HG02973 (cell line): ENCODE data around the gene RALGAPB.
A peak's percentile ranks its signal among the peaks of the same experiment; 100 is the strongest.
"Not testable (repeated sequence)": the region's sequence is repeated elsewhere in the genome, so short reads cannot be mapped to it uniquely, and the experiment has no call there.

Source experiments
- ATAC-seq: cut with Tn5 transposase; IDR thresholded peaks from one replicate; pipeline ENCODE4 v1.9.1; 2021; ENCODE audit warnings: moderate library complexity; ENCODE audit not compliant: unreplicated experiment

The RALGAPB gene

GRCh38 chr20:38583306-38583705 is 110.7 kb downstream of the RALGAPB start:
- ATAC-seq, result no peak

- no peak for ATAC-seq
Measured at GRCh38 chr20:38584099-38584763, 111.6 kb downstream of the RALGAPB start.

- ATAC-seq, result no peak
Measured at GRCh38 chr20:38585404-38586180, 112.9 kb downstream of the RALGAPB start.

GRCh38 chr20:38586181-38586525 is 113.5 kb downstream of the RALGAPB start:
- ATAC-seq, result no peak

GRCh38 chr20:38588303-38588702 is 115.7 kb downstream of the RALGAPB start:
- no peak for ATAC-seq

- no peak for ATAC-seq
Measured at GRCh38 chr20:38589351-38589750, 116.7 kb downstream of the RALGAPB start.

GRCh38 chr20:38589967-38590675 is 117.5 kb downstream of the RALGAPB start:
- no peak for ATAC-seq

GRCh38 chr20:38590676-38591473 is 118.2 kb downstream of the RALGAPB start:
- ATAC-seq, result no peak

- no peak for ATAC-seq
Measured at GRCh38 chr20:38591474-38592410, 119.1 kb downstream of the RALGAPB start.

- ATAC-seq, result not testable (repeated sequence)
Measured at GRCh38 chr20:38592411-38592790, 119.8 kb downstream of the RALGAPB start.

- not testable (repeated sequence) for ATAC-seq
Measured at GRCh38 chr20:38594281-38594680, 121.6 kb downstream of the RALGAPB start.

- not testable (repeated sequence) for ATAC-seq
Measured at GRCh38 chr20:38595886-38596285, 123.2 kb downstream of the RALGAPB start.

GRCh38 chr20:38599410-38599882 is 126.8 kb downstream of the RALGAPB start:
- ATAC-seq, result no peak

- ATAC-seq, result no peak
Measured at GRCh38 chr20:38600057-38600456, 127.4 kb downstream of the RALGAPB start.

- ATAC-seq, result peak; percentile 76
Measured at GRCh38 chr20:38601216-38602184, 128.9 kb downstream of the RALGAPB start, which contains the start of gene ARHGAP40. TSS of gene ARHGAP40 (plus strand) at chr20:38601809.

GRCh38 chr20:38602185-38602581 is 129.5 kb downstream of the RALGAPB start:
- ATAC-seq, result no peak

GRCh38 chr20:38603286-38603685 is 130.6 kb downstream of the RALGAPB start:
- ATAC-seq, result no peak

- ATAC-seq, result no peak
Measured at GRCh38 chr20:38604873-38605303, 132.2 kb downstream of the RALGAPB start.

GRCh38 chr20:38607351-38607750 is 134.7 kb downstream of the RALGAPB start:
- ATAC-seq, result no peak
